ENCODE results near the gene DKKL1.

DNA sequence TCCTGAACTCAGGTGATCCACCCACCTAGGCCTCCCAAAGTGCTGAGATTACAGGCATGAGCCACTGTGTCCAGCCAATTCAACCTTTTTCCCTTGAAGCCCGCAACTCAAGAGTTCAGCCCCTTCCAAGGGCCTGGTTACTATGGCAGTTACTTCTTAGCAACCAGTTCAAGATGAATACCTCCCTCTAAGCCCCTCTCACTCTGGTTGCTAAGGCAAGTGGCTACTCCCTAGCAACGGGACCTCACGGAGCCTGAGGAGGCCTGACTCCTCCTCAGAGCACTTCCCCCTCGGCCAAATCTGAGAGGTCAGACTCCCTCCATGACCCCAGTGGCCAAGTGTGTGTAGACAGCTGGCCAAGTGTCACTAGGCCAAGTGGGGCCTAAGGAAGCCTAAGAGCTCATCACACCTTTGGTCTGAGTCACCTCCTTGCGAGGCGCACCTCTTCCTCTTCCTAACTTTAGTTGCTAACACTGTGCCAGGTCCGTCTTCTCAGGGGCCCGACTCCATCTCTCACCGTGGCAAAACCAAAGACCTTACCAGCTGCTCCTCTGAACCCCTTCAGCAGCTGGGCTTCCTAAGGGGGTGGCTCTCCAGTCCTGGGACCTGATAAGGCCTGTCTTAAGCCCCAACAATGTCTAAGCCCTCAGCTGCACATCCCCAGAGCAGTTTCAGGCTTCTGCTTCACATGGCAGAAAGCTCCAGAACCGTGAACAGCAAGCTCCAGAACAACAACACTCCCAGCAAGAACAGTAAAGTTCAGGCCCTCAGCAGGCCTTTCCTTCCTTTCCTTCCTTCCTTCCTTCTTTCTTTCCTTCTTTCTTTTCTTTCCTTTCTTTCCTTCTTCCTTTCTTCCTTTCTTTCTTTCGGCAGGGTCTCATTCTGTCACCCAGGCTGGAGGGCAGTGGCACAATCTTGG, 18.9 kb upstream of the DKKL1 start:
- TF ChIP-seq POLR2AphosphoS5 (IDR thresholded peaks at IDR 0.05; ENCODE audit: low read depth, low read length) (no peak), SMC3 (IDR thresholded peaks at IDR 0.05; ENCODE audit: low read depth, low read length) (no peak), TAF1 (IDR thresholded peaks at IDR 0.05; ENCODE audit: borderline replicate concordance, low read depth, low read length) (no peak), EP300 (IDR thresholded peaks at IDR 0.05; ENCODE audit: borderline replicate concordance in 1 of 2, low read depth in 1 of 2, low read length in 1 of 2) (no peak), JUND (IDR thresholded peaks at IDR 0.05) (no peak), RAD21 (IDR thresholded peaks at IDR 0.05; ENCODE audit: low read length) (no peak), EZH2phosphoT487 (IDR thresholded peaks at IDR 0.05; ENCODE audit: borderline replicate concordance, low read depth) (no peak)
- TF ChIP-seq, protein P1, sequence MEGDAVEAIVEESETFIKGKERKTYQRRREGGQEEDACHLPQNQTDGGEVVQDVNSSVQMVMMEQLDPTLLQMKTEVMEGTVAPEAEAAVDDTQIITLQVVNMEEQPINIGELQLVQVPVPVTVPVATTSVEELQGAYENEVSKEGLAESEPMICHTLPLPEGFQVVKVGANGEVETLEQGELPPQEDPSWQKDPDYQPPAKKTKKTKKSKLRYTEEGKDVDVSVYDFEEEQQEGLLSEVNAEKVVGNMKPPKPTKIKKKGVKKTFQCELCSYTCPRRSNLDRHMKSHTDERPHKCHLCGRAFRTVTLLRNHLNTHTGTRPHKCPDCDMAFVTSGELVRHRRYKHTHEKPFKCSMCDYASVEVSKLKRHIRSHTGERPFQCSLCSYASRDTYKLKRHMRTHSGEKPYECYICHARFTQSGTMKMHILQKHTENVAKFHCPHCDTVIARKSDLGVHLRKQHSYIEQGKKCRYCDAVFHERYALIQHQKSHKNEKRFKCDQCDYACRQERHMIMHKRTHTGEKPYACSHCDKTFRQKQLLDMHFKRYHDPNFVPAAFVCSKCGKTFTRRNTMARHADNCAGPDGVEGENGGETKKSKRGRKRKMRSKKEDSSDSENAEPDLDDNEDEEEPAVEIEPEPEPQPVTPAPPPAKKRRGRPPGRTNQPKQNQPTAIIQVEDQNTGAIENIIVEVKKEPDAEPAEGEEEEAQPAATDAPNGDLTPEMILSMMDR (IDR thresholded peaks at IDR 0.05) = no peak
- TF ChIP-seq, protein P2, sequence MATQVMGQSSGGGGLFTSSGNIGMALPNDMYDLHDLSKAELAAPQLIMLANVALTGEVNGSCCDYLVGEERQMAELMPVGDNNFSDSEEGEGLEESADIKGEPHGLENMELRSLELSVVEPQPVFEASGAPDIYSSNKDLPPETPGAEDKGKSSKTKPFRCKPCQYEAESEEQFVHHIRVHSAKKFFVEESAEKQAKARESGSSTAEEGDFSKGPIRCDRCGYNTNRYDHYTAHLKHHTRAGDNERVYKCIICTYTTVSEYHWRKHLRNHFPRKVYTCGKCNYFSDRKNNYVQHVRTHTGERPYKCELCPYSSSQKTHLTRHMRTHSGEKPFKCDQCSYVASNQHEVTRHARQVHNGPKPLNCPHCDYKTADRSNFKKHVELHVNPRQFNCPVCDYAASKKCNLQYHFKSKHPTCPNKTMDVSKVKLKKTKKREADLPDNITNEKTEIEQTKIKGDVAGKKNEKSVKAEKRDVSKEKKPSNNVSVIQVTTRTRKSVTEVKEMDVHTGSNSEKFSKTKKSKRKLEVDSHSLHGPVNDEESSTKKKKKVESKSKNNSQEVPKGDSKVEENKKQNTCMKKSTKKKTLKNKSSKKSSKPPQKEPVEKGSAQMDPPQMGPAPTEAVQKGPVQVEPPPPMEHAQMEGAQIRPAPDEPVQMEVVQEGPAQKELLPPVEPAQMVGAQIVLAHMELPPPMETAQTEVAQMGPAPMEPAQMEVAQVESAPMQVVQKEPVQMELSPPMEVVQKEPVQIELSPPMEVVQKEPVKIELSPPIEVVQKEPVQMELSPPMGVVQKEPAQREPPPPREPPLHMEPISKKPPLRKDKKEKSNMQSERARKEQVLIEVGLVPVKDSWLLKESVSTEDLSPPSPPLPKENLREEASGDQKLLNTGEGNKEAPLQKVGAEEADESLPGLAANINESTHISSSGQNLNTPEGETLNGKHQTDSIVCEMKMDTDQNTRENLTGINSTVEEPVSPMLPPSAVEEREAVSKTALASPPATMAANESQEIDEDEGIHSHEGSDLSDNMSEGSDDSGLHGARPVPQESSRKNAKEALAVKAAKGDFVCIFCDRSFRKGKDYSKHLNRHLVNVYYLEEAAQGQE (IDR thresholded peaks at IDR 0.05; ENCODE audit: low read depth, low read length) = no peak
- TF ChIP-seq, protein P3, sequence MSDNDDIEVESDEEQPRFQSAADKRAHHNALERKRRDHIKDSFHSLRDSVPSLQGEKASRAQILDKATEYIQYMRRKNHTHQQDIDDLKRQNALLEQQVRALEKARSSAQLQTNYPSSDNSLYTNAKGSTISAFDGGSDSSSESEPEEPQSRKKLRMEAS (IDR thresholded peaks at IDR 0.05; ENCODE audit: low read depth) = no peak
- TF ChIP-seq, protein P4, sequence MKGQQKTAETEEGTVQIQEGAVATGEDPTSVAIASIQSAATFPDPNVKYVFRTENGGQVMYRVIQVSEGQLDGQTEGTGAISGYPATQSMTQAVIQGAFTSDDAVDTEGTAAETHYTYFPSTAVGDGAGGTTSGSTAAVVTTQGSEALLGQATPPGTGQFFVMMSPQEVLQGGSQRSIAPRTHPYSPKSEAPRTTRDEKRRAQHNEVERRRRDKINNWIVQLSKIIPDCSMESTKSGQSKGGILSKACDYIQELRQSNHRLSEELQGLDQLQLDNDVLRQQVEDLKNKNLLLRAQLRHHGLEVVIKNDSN (IDR thresholded peaks at IDR 0.05; ENCODE audit: borderline replicate concordance, low read depth) = no peak
- TF ChIP-seq, protein P5, sequence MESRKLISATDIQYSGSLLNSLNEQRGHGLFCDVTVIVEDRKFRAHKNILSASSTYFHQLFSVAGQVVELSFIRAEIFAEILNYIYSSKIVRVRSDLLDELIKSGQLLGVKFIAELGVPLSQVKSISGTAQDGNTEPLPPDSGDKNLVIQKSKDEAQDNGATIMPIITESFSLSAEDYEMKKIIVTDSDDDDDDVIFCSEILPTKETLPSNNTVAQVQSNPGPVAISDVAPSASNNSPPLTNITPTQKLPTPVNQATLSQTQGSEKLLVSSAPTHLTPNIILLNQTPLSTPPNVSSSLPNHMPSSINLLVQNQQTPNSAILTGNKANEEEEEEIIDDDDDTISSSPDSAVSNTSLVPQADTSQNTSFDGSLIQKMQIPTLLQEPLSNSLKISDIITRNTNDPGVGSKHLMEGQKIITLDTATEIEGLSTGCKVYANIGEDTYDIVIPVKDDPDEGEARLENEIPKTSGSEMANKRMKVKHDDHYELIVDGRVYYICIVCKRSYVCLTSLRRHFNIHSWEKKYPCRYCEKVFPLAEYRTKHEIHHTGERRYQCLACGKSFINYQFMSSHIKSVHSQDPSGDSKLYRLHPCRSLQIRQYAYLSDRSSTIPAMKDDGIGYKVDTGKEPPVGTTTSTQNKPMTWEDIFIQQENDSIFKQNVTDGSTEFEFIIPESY (IDR thresholded peaks at IDR 0.05; ENCODE audit: borderline replicate concordance, low read depth) = no peak

Measured in SK-N-SH (cell line).